Neural progenitor cell (in vitro differentiated cells): ENCODE data around the gene RNFT2. TPM values are rescaled to one million over a fixed set of nuclear protein-coding genes. Genes with fewer than 3 reads are reported as not detected.

Source experiments
- DNase-seq: peaks from one replicate; pipeline ENCODE4 v3.0.0-alpha.2; 2016; ENCODE audit warnings: low spot score
- H2AFZ ChIP-seq: fragments of 200-600 bp; sonication (generic); replicated peaks from 2 replicates; pipeline ENCODE4 v1.6.1; 2016; ENCODE audit warnings: antibody characterized with exemption
- H3F3A ChIP-seq: fragments of 200-600 bp; sonication (generic); 2 replicates; pipeline ENCODE4 v1.6.1; 2016; ENCODE audit warnings: antibody characterized with exemption, low read depth
- H3K27ac ChIP-seq: fragments of 200-600 bp; sonication (generic); 2 replicates; pipeline ENCODE4 v1.5.1; 2016; ENCODE audit warnings: mild to moderate bottlenecking
- H3K27me3 ChIP-seq: fragments of 200-600 bp; sonication (generic); 2 replicates; pipeline ENCODE4 v1.6.1; 2016; ENCODE audit warnings: mild to moderate bottlenecking, moderate library complexity
- H3K36me3 ChIP-seq: fragments of 200-600 bp; sonication (generic); 2 replicates; pipeline ENCODE4 v1.5.1; 2016
- H3K4me1 ChIP-seq: fragments of 200-600 bp; sonication (generic); 2 replicates; pipeline ENCODE4 v1.6.1; 2016; ENCODE audit warnings: mixed run types
- H3K4me2 ChIP-seq: fragments of 200-600 bp; sonication (generic); 2 replicates; pipeline ENCODE4 v1.6.1; 2016
- H3K4me3 ChIP-seq: fragments of 200-600 bp; sonication (generic); 2 replicates; pipeline ENCODE4 v1.5.1; 2016
- H3K79me2 ChIP-seq: fragments of 200-600 bp; sonication (generic); 2 replicates; pipeline ENCODE4 v1.6.1; 2016; ENCODE audit warnings: low read depth
- H3K9ac ChIP-seq: fragments of 200-600 bp; sonication (generic); 2 replicates; pipeline ENCODE4 v1.6.1; 2016
- H3K9me3 ChIP-seq: fragments of 200-600 bp; sonication (generic); 2 replicates; pipeline ENCODE4 v1.5.1; 2016; ENCODE audit warnings: low read depth
- H4K20me1 ChIP-seq: fragments of 200-600 bp; sonication (generic); 2 replicates; pipeline ENCODE4 v1.6.1; 2016; ENCODE audit warnings: low read depth
- H3K27ac Mint-ChIP-seq: 3 replicates; pipeline ENCODE4 v1.8.0; 2021; ENCODE audit warnings: mixed read lengths
- H3K27me3 Mint-ChIP-seq: 2 replicates; pipeline ENCODE4 v1.8.0; 2022; ENCODE audit warnings: low read depth, mild to moderate bottlenecking, inconsistent platforms, moderate library complexity, mixed read lengths; ENCODE audit not compliant: insufficient read depth
- H3K36me3 Mint-ChIP-seq: 3 replicates; pipeline ENCODE4 v1.8.0; 2021; ENCODE audit warnings: mixed read lengths
- H3K4me1 Mint-ChIP-seq: 3 replicates; pipeline ENCODE4 v1.8.0; 2021; ENCODE audit warnings: mixed read lengths
- H3K4me3 Mint-ChIP-seq: 3 replicates; pipeline ENCODE4 v1.8.0; 2021; ENCODE audit warnings: mild to moderate bottlenecking, moderate library complexity, mixed read lengths
- H3K9me3 Mint-ChIP-seq: 3 replicates; pipeline ENCODE4 v1.8.0; 2020; ENCODE audit warnings: mixed read lengths
- CTCF ChIP-seq: fragments of 200-600 bp; sonication (generic); IDR thresholded peaks from 2 replicates; pipeline ENCODE4 v1.5.1; 2017; ENCODE audit warnings: antibody characterized with exemption, mild to moderate bottlenecking
- EZH2 ChIP-seq: fragments of 200-600 bp; sonication (generic); IDR thresholded peaks from 2 replicates; pipeline ENCODE4 v1.6.1; 2017; ENCODE audit warnings: antibody characterized with exemption, mild to moderate bottlenecking, moderate library complexity
- EZH2phosphoT487 ChIP-seq: fragments of 200-600 bp; sonication (generic); IDR thresholded peaks from 2 replicates; pipeline ENCODE4 v1.6.1; 2017; ENCODE audit warnings: antibody characterized with exemption
- total RNA-seq: library from RNA; depleted of rRNA; stranded (reverse); fragments of >200 nt; gene quantifications from 2 replicates; pipeline ENCODE4 v1.2.3, GENCODE V29; 2015; ENCODE audit warnings: low replicate concordance

The RNFT2 gene
- total RNA-seq, 1 donor from 2014 or later: 26.9 TPM

GRCh38 chr12:116878567-116879508, 140.7 kb downstream of the RNFT2 start:
- Histone ChIP-seq H3K9ac (no peak overlapping the region), H2AFZ (peak overlapping the region; percentile 63), H4K20me1 (peaks cover 34% of the 10 kb centered on the region), H3K4me1 (peaks cover 42% of the 10 kb centered on the region), H3K79me2 (no peaks in the 10 kb centered on the region), H3K36me3 (no peaks in the 10 kb centered on the region), H3K4me3 (peak overlapping the region; percentile 63), H3F3A (peaks cover 50% of the 10 kb centered on the region), H3K27me3 (peaks cover 74% of the 10 kb centered on the region), H3K9me3 (no peaks in the 10 kb centered on the region), H3K4me2 (peak overlapping the region; percentile 99), H3K27ac (no peak overlapping the region)
- no peaks in the 10 kb centered on the region for H3K36me3 Mint-ChIP-seq
- peak overlapping the region; percentile 83 for H3K4me3 Mint-ChIP-seq
- peaks cover 68% of the 10 kb centered on the region for H3K27me3 Mint-ChIP-seq
- peaks cover 40% of the 10 kb centered on the region for H3K4me1 Mint-ChIP-seq
- DNase-seq: peak; percentile 64
- TF ChIP-seq EZH2 (no peak), CTCF (no peak), EZH2phosphoT487 (peak; percentile 93)
- peaks cover 5% of the 10 kb centered on the region for H3K9me3 Mint-ChIP-seq
- no peak overlapping the region for H3K27ac Mint-ChIP-seq

- no peak overlapping the region for H3K9ac ChIP-seq
- H3K4me1 Mint-ChIP-seq: peaks cover 40% of the 10 kb centered on the region
- H3K9me3 Mint-ChIP-seq: peaks cover 2% of the 10 kb centered on the region
- no peaks in the 10 kb centered on the region for H3K9me3 ChIP-seq
- peak overlapping the region; percentile 99 for H3K4me2 ChIP-seq
- H3K4me3 ChIP-seq: peak overlapping the region; percentile 63
- peaks cover 82% of the 10 kb centered on the region for H3K27me3 ChIP-seq
- peaks cover 71% of the 10 kb centered on the region for H3K27me3 Mint-ChIP-seq
- H3K27ac Mint-ChIP-seq: no peak overlapping the region
- peak overlapping the region; percentile 88 for H3K4me3 Mint-ChIP-seq
- no peak overlapping the region for H3K27ac ChIP-seq
- peaks cover 42% of the 10 kb centered on the region for H3K4me1 ChIP-seq
- H3K36me3 Mint-ChIP-seq: no peaks in the 10 kb centered on the region
- TF ChIP-seq EZH2 (peak; percentile 95), EZH2phosphoT487 (peak; percentile 91), CTCF (no peak)
- H3F3A ChIP-seq: peaks cover 50% of the 10 kb centered on the region
- H3K36me3 ChIP-seq: no peaks in the 10 kb centered on the region
- H4K20me1 ChIP-seq: peaks cover 34% of the 10 kb centered on the region
- DNase-seq: peak; percentile 32
- H3K79me2 ChIP-seq: no peaks in the 10 kb centered on the region
- H2AFZ ChIP-seq: peak overlapping the region; percentile 63
These were observed 141.5 kb downstream of the RNFT2 start for GRCh38 chr12:116879509-116880212.

- Mint-ChIP-seq H3K9me3 (no peaks in the 10 kb centered on the region), H3K4me1 (peaks cover 40% of the 10 kb centered on the region), H3K36me3 (no peaks in the 10 kb centered on the region), H3K27ac (no peak overlapping the region), H3K4me3 (peak overlapping the region; percentile 88), H3K27me3 (peaks cover 69% of the 10 kb centered on the region)
- Histone ChIP-seq H3K4me2 (peak overlapping the region; percentile 99), H2AFZ (no peak overlapping the region), H3K36me3 (no peaks in the 10 kb centered on the region), H3K9me3 (no peaks in the 10 kb centered on the region), H3K4me3 (peak overlapping the region; percentile 63), H4K20me1 (peaks cover 34% of the 10 kb centered on the region), H3K9ac (no peak overlapping the region), H3F3A (peaks cover 50% of the 10 kb centered on the region), H3K27me3 (peaks cover 89% of the 10 kb centered on the region), H3K79me2 (no peaks in the 10 kb centered on the region), H3K27ac (no peak overlapping the region), H3K4me1 (peaks cover 42% of the 10 kb centered on the region)
- TF ChIP-seq EZH2 (peak; percentile 96), CTCF (no peak), EZH2phosphoT487 (peak; percentile 85)
- DNase-seq: peak; percentile 17
These were observed 142.2 kb downstream of the RNFT2 start for GRCh38 chr12:116880213-116880816.
